ENCODE data around the gene STK25. TPM values are rescaled to one million over a fixed set of nuclear protein-coding genes. Genes with fewer than 3 reads are reported as not detected.

Gene STK25
- polyA plus RNA-seq, 1 donor (not counting 4 experiments of a cell fraction or from before 2014, with no cell fraction given) = 242 TPM

GRCh38 chr2:241492174-241492565, 16.2 kb downstream of the STK25 start:
- H3K36me3 ChIP-seq (ENCODE audit: control insufficient read depth in 2 of 2, extremely low read depth in 1 of 2, insufficient read depth in 2 of 2, low read length in 2 of 2) = peaks cover 9 to 14% of the 10 kb centered on the region in 2 experiments

GRCh38 chr2:241491549-241492173, 16.7 kb downstream of the STK25 start:
- Histone ChIP-seq H3K4me2 (ENCODE audit: control insufficient read depth, extremely low read depth, insufficient read depth, low read depth, low read length) (no peak overlapping the region), H3K9me1 (ENCODE audit: control insufficient read depth, extremely low read depth, insufficient read depth, low read length) (no peaks in the 10 kb centered on the region)
- no peak for FAIRE-seq

More at GRCh38 chr2:241492174-241492565, 16.2 kb downstream of the STK25 start:
- Histone ChIP-seq H3K4me3 (ENCODE audit: control insufficient read depth in 2 of 3, extremely low read depth in 1 of 3, insufficient read depth in 2 of 3, low read depth in 1 of 3, low read length in 3 of 3) (no peak overlapping the region), H3K9me1 (ENCODE audit: control insufficient read depth, extremely low read depth, insufficient read depth, low read length) (no peaks in the 10 kb centered on the region), H3K9ac (ENCODE audit: control insufficient read depth, extremely low read depth, insufficient read depth, low read length) (no peak overlapping the region), H3K27ac (ENCODE audit: control insufficient read depth, insufficient read depth, low read length) (no peak overlapping the region), H4K20me1 (ENCODE audit: control insufficient read depth, extremely low read depth, insufficient read depth, low read length) (no peaks in the 10 kb centered on the region), H3K27me3 (ENCODE audit: control insufficient read depth, extremely low read depth, insufficient read depth, low read length) (no peaks in the 10 kb centered on the region), H3K4me2 (ENCODE audit: control insufficient read depth, extremely low read depth, insufficient read depth, low read depth, low read length) (no peak overlapping the region), H3K4me1 (ENCODE audit: control insufficient read depth, extremely low read depth, insufficient read depth, low read length) (no peaks in the 10 kb centered on the region), H3K79me2 (ENCODE audit: control insufficient read depth, insufficient read depth, low read length) (no peaks in the 10 kb centered on the region), H2AFZ (ENCODE audit: control insufficient read depth, low read length) (no peak overlapping the region), H3K9me3 (ENCODE audit: control insufficient read depth, low read depth, low read length) (no peaks in the 10 kb centered on the region)
- TF ChIP-seq CTCF (optimal IDR thresholded peaks at IDR 0.05 in 1 of 3, IDR thresholded peaks at IDR 0.05 in 1 of 3, conservative IDR thresholded peaks at IDR 0.05 in 1 of 3; ENCODE audit: extremely low read depth in 1 of 3, insufficient read depth in 2 of 3, low read length in 3 of 3) = no peak
- TF ChIP-seq EZH2 (IDR thresholded peaks at IDR 0.05; ENCODE audit: low read length) = no peak
- dilution Hi-C loops (cut with MboI; ENCODE audit: extremely low pct_ligation_motif_present, low sequenced_read_pairs) = loop anchor here (25.0 kb wide), 1 partner anchor 95 kb away; no protein-coding TSS in a partner anchor
- DNase-seq (ENCODE audit: low read depth, low spot score) = no peak
- FAIRE-seq = no peak

More at GRCh38 chr2:241491549-241492173, 16.7 kb downstream of the STK25 start:
- H3K27me3 ChIP-seq (ENCODE audit: control insufficient read depth, extremely low read depth, insufficient read depth, low read length) = no peaks in the 10 kb centered on the region
- no peaks in the 10 kb centered on the region for H4K20me1 ChIP-seq (ENCODE audit: control insufficient read depth, extremely low read depth, insufficient read depth, low read length)
- no peaks in the 10 kb centered on the region for H3K79me2 ChIP-seq (ENCODE audit: control insufficient read depth, insufficient read depth, low read length)
- H3K4me1 ChIP-seq (ENCODE audit: control insufficient read depth, extremely low read depth, insufficient read depth, low read length) = no peaks in the 10 kb centered on the region
- DNase-seq (ENCODE audit: low read depth, low spot score) = no peak
- no peak overlapping the region for H2AFZ ChIP-seq (ENCODE audit: control insufficient read depth, low read length)
- H3K36me3 ChIP-seq (ENCODE audit: control insufficient read depth in 2 of 2, extremely low read depth in 1 of 2, insufficient read depth in 2 of 2, low read length in 2 of 2) = peaks cover 9 to 11% of the 10 kb centered on the region in 2 experiments
- H3K9ac ChIP-seq (ENCODE audit: control insufficient read depth, extremely low read depth, insufficient read depth, low read length) = no peak overlapping the region
- no peak for TF ChIP-seq EZH2 (IDR thresholded peaks at IDR 0.05; ENCODE audit: low read length)
- TF ChIP-seq CTCF (optimal IDR thresholded peaks at IDR 0.05 in 1 of 3, IDR thresholded peaks at IDR 0.05 in 1 of 3, conservative IDR thresholded peaks at IDR 0.05 in 1 of 3; ENCODE audit: extremely low read depth in 1 of 3, insufficient read depth in 2 of 3, low read length in 3 of 3) = no peak
- dilution Hi-C loops (cut with MboI; ENCODE audit: extremely low pct_ligation_motif_present, low sequenced_read_pairs) = loop anchor here (25.0 kb wide), 1 partner anchor 96 kb away; no protein-coding TSS in a partner anchor
- no peak overlapping the region for H3K27ac ChIP-seq (ENCODE audit: control insufficient read depth, insufficient read depth, low read length)
- H3K9me3 ChIP-seq (ENCODE audit: control insufficient read depth, low read depth, low read length) = no peaks in the 10 kb centered on the region
- H3K4me3 ChIP-seq (ENCODE audit: control insufficient read depth in 2 of 3, extremely low read depth in 1 of 3, insufficient read depth in 2 of 3, low read depth in 1 of 3, low read length in 3 of 3) = no peak overlapping the region

All from keratinocyte (primary cell).